ENCODE data around the gene ABHD2. TPM values are rescaled to one million over a fixed set of nuclear protein-coding genes. Genes with fewer than 3 reads are reported as not detected.

Gene ABHD2
- total RNA-seq, 1 donor from 2014 or later: 32.9 TPM

GRCh38 chr15:89068325-89068784 is 19.9 kb upstream of the ABHD2 start:
- DNase-seq (ENCODE audit: low read depth): no peak
- no peak overlapping the region for H3K4me3 ChIP-seq (ENCODE audit: low read depth, low read length)
- TF ChIP-seq CTCF (conservative IDR thresholded peaks at IDR 0.05; ENCODE audit: low read depth, low read length): no peak

GRCh38 chr15:89070197-89071124 is 17.8 kb upstream of the ABHD2 start:
- TF ChIP-seq CTCF (conservative IDR thresholded peaks at IDR 0.05; ENCODE audit: low read depth, low read length): no peak
- no peak overlapping the region for H3K4me3 ChIP-seq (ENCODE audit: low read depth, low read length)
- no peak for DNase-seq (ENCODE audit: low read depth)

- no peak for TF ChIP-seq CTCF (conservative IDR thresholded peaks at IDR 0.05; ENCODE audit: low read depth, low read length)
- H3K4me3 ChIP-seq (ENCODE audit: low read depth, low read length): no peak overlapping the region
- DNase-seq (ENCODE audit: low read depth): no peak
Measured at GRCh38 chr15:89071471-89071870, 16.8 kb upstream of the ABHD2 start.

GRCh38 chr15:89072277-89072869 is 15.9 kb upstream of the ABHD2 start:
- DNase-seq (ENCODE audit: low read depth): no peak
- TF ChIP-seq CTCF (conservative IDR thresholded peaks at IDR 0.05; ENCODE audit: low read depth, low read length): no peak
- no peak overlapping the region for H3K4me3 ChIP-seq (ENCODE audit: low read depth, low read length)

GRCh38 chr15:89074402-89075012 is 13.7 kb upstream of the ABHD2 start:
- H3K4me3 ChIP-seq (ENCODE audit: low read depth, low read length): no peak overlapping the region
- no peak for DNase-seq (ENCODE audit: low read depth)
- no peak for TF ChIP-seq CTCF (conservative IDR thresholded peaks at IDR 0.05; ENCODE audit: low read depth, low read length)

- no peak for DNase-seq (ENCODE audit: low read depth)
- H3K4me3 ChIP-seq (ENCODE audit: low read depth, low read length): no peak overlapping the region
- TF ChIP-seq CTCF (conservative IDR thresholded peaks at IDR 0.05; ENCODE audit: low read depth, low read length): no peak
Measured at GRCh38 chr15:89075101-89075640, 13.1 kb upstream of the ABHD2 start.

All from epithelial cell of proximal tubule (primary cell).